A172 (cell line): ENCODE results near the gene ABCA4. TPM values are rescaled to one million over a fixed set of nuclear protein-coding genes. Genes with fewer than 3 reads are reported as not detected.
A peak's percentile ranks its signal among the peaks of the same experiment; 100 is the strongest.
"Not testable (repeated sequence)": the region's sequence is repeated elsewhere in the genome, so short reads cannot be mapped to it uniquely, and the experiment has no call there.

Experiments
- DNase-seq: peaks from one replicate; pipeline ENCODE4 v3.0.0-alpha.2; 2015; ENCODE audit warnings: low spot score
- total RNA-seq: library from RNA; depleted of rRNA; stranded (reverse); fragments of >200 nt; shearing (Covaris generic); gene quantifications from 2 replicates; pipeline ENCODE4 v1.2.3, GENCODE V29; 2014; rRNA removed

The ABCA4 gene
- not detected in 2 replicates for total RNA-seq

DNA sequence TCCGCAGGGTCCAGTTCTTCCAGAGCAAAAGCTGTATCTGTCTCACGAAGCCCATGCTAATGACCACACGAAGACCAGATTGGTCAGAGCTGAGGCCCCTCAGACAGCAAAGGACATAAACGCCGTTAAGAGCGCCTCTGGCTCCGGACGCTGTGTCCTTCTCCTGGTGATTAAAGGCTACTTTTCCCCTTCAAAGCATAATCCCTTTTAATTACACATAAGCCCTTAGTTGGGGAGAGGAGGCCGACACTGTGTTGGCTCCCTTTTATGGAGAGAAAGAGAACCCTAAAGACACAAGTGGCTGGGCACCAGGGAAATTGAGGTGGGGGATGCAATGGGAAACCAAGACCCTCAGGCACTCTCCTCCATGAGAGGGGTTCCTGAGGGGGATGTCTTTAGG lies at the start of gene ABCA4:
ABCA4 (minus strand) TSS at position 158 of the 400 bp plus-strand sequence; CDS start at position 55, 103 bp downstream.
- no peak for DNase-seq

GRCh38 chr1:94169126-94169525 lies 48.2 kb upstream of the ABCA4 start:
- no peak for DNase-seq

GRCh38 chr1:94165843-94166242 lies 44.9 kb upstream of the ABCA4 start:
- DNase-seq: no peak

GRCh38 chr1:94164885-94165284 lies 43.9 kb upstream of the ABCA4 start:
- DNase-seq: not testable (repeated sequence)

- not testable (repeated sequence) for DNase-seq
These were observed 43.2 kb upstream of the ABCA4 start for GRCh38 chr1:94164121-94164520.

DNA sequence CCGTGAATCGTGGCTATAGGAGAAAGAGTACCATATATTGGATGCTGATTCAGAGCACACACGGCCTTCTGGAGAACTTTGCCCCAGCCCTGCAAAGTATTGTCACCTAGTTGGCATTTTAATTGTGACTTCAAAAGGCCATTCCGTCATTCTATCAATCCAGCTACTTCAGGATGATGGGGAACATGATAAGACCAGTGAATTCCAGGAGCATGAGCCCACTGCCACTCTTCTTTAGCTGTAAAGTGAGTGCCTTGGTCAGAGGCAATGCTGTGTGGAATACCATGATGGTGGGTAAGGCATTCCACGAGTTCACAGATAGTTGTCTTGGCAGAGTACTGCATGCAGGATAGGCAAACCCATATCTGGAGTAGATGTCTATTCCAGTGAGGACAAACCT lies 42.3 kb upstream of the ABCA4 start:
- DNase-seq: not testable (repeated sequence)

GRCh38 chr1:94160811-94161210 lies 39.9 kb upstream of the ABCA4 start:
- peak; percentile 62 for DNase-seq

DNA sequence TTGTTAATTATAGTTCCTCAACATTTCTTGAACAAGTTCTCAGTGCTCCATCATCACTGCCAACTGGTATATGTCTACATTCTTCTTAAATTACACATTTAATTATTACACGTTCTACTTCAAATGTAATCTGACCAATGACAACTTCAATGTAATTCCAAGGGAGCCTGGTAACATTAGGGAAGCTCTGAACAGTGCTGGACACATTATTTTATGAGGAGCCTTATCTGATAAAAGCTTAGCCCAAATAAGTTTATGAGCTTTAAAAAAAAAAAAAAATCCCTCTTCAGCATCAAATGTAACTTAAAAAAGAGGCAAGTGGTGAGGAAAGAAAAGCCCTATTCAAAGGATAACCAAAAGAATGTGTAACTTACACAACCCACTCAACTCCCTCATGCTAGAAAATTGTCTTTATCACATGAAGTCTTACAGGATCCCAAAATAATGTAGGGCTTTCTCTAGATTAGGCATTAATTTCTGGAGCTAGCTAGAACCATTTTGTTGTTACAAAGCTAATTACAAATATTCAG lies 35.2 kb upstream of the ABCA4 start:
- DNase-seq: no peak

- DNase-seq: no peak
These were observed 34.0 kb upstream of the ABCA4 start for GRCh38 chr1:94154989-94155388.

DNA sequence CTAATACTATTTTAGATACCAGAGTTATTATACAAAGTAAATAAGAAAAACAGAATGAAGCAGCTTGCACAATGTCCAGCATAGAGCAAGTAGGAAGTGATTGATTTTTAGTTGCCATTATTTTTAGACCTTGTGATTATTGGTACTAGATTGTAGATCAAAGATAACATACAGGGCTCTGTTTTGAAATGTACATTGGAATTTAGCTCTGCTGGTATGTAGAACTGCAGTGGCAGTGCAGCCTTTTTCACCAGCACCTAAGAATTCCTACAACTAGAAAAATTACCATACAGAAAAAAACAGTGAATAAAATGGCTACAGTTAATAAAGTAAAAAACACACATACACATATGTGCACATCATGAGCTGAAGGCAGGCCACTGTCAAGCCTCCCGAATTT lies 32.2 kb upstream of the ABCA4 start:
- DNase-seq: no peak

- DNase-seq: not testable (repeated sequence)
These were observed 28.2 kb upstream of the ABCA4 start for GRCh38 chr1:94149166-94149565.

DNA sequence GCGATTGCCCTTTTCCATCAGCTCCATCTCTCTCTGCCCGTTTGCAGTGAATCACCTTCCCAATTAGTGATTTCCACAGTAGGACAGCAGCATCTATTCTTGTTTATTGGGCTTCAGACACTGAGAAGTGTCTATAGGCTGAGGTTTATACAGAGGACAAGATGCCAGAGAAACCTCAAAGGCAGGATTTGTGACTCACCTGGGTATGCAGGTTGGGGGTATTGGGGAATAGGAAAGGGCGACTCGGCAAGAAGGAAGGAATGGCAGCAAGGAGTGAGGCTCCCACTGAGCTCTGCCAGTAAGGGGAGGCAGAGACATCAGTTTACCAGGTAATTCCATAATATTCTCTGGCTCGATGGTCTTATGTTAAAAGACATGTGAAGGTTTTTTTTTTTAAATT lies 25.3 kb upstream of the ABCA4 start:
- DNase-seq: no peak

DNA sequence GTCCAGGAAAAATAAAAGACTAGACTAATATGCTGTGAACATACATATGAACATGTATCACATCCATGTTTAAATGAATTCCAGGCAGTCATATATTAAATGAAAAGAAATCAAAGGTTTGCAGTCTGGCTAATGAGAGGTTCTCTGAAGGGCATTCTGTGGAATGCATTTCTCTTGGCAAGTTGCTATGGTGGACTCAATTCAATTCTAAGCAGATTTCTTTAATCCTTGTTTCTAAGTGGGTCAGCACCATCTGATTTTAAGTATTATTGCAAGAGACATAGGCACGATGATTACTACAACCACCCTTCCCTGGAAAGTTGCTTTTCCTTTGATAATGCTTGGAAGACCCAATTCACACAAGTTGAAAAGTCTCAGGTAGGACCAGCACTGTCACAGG lies 23.9 kb upstream of the ABCA4 start:
- no peak for DNase-seq

DNA sequence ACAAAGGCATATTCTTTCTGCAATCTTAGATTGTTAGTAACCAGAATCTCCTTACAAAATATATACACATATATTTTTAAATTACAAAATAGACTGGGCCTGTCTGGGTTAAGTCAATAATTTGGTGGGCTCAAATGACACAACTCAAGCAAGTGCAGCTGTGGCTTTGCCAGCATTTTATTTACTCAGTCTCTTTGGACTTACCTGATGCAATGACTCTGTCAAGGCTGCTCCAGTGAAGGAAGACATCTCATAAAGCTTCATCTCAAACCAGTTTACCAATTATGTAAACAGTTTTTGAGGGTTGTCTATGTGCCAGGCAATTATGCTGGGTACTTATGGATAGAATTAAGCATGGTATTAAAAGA lies 22.8 kb upstream of the ABCA4 start:
- DNase-seq: no peak

GRCh38 chr1:94143173-94143808 lies 22.3 kb upstream of the ABCA4 start:
- no peak for DNase-seq

- DNase-seq: no peak
These were observed 21.6 kb upstream of the ABCA4 start for GRCh38 chr1:94142583-94142982.

GRCh38 chr1:94142022-94142421 lies 21.1 kb upstream of the ABCA4 start:
- DNase-seq: no peak

GRCh38 chr1:94132111-94132510 lies 11.2 kb upstream of the ABCA4 start:
- no peak for DNase-seq

DNA sequence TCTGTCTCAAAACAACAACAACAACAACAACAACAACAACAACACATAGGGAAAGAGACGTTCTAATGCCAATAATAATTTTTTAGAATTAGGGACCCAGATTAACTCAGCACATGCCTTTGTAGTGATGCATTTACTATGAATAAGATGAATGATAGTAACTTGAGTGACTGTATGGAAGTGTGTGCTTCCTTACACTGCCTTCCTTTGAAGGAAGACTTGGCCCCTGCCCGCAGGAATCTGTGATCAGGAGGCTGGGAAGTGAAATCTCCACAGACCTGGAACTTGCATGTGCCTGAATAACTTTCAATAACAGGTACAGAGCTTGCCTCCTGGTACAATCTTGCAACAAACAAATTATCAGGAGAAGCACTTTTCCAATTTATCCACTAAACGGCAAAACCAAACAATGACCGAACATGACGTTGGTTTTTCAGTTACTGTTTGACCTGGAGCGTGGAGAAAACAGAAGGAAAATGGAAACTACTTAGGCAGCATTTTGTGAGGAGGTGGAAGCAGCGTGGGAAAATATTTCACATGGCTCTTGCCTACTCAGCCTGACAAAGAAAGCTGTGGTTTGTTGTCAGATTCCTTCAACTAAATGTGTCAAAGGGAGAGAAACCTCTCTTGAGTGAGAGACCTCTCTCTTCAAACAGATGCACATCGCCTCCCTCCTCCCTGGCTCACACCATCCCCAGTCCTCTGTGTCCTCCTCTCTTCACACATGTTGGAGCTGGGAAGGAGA lies 10.1 kb upstream of the ABCA4 start:
- DNase-seq: peak; percentile 17

GRCh38 chr1:94126651-94127050 lies 5.7 kb upstream of the ABCA4 start:
- DNase-seq: no peak

- DNase-seq: no peak
These were observed 4.9 kb upstream of the ABCA4 start for GRCh38 chr1:94125551-94126514.

DNA sequence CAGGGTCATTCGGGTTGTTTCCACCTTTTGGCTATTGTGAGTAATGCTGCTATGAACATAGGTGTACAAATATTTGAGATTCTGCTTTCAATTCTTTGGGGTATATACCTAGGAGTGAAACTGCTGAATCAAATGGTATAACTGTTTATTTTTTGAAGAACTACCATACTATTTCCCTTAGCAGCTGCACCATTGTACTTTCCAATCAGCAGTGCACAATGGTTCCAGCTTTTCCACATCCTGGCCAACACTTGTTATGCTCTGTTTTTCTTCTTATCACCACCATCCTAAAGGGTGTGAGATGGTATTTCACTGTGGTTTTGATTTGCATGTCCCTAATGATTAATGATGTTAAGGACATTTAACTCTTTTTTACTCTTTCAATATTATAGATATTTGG lies 3.6 kb upstream of the ABCA4 start:
- no peak for DNase-seq
